NCI-H446 (cell line): ENCODE measurements around the gene ACTA2.
"Not testable (repeated sequence)": the region's sequence is repeated elsewhere in the genome, so short reads cannot be mapped to it uniquely, and the experiment has no call there.

ENCODE experiments used
- DNase-seq, 2 experiments: peaks; one replicate each; lab custom pipeline; 2025; lab: John Stamatoyannopoulos, UW

ACTA2 gene

DNA sequence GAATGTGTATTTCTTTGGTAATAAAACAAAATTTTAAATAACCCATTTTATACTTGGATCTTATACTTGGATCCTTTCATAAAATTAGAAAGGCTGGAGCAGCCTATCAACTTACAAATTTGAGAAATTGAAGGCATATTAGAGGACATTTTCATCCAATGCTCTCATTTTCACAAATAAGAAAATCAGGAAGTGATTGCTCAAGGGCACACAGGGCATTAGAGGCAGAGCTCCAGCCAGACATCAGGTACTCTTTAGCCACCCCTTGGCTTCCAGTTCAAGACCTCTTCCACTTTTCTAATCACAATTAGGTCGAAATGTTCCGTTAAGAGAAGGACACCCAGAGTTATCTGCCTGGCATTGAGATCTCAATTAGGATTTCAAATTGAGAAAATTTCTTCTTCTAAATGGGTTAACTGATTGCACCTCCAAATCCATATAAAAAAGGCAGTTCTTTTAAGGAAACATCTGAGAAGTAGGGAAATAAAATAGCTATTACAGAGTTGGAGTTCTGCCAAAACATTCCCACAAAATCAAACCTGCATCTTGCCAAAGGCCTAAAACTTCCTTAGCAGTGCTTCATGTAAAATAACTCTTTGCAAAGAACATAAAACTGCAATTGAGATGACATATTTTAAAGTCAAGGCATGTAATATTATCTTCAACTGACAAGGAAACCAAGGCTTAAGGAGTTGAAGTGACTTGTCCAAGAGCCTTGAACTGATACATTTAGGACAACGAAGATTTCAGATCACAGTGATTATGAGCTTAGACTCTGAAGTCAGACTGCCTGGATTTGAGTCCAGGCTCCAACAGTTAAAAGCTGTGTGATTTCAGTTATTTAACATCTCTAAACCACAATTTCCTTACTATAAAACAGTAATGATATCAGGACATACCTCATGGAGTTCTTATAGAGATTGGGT is 2.4 kb downstream of the ACTA2 start:
- no peak for DNase-seq

DNA sequence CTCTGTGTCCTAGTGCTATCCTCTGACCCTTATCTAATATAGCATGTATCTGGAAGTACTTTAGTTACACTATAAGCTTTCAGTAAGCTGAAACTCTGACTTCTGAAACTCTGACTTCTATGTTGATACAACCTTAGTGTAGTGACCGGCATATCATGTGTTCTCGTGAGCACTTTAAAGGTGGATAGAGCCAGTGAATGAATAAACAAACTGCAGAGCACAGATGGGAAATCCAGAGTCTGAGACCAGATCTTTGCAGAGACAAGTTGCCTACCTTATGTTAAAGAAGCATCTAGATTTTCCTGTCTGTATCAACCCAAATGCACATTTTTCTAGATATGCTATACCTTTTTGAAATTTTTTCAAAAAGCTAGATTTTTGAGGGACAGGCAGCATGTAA is 3.5 kb downstream of the ACTA2 start:
- no peak for DNase-seq

DNA sequence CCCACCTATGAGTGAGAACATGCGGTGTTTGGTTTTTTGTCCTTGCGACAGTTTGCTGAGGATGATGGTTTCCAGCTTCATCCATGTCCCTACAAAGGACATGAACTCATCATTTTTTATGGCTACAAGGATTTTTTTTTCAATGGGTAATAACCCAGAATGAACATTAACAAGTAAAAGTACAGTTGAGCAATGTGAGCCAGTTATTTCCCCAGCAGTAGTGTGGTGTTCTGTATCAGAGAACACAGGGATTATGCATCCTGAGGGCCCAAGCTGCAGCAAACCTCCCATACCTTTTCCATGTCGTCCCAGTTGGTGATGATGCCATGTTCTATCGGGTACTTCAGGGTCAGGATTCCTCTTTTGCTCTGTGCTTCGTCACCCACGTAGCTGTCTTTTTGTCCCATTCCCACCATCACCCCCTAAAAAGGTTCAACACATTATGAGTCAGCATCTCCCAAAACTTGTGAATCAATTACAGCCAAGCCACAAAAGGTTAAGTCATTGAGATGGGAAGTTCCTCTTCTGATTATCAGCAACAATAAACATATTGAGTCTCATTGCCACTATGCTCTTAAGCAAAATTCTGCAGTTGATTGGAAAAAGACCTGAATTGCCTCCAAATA is 5.5 kb downstream of the ACTA2 start:
- no peak for DNase-seq

DNA sequence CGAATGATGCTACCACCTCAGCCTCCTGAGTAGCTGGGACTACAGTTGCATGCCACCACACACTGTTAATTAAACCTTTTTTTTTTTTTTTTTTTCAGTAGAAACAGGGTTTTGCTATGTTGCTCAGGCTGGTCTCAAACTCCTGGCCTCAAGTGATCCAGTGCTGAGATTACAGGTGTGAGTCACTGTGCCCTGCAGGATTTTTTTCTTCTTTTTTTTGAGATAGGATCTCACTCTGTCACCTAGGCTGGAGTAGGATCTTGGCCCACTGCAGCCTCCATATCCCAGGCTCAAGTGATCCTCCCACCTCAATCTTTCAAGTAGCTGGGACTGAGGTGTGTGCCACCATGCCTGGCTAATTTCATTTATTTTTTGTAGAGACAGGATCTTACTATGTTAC is 6.4 kb downstream of the ACTA2 start:
- no peak for DNase-seq

DNA sequence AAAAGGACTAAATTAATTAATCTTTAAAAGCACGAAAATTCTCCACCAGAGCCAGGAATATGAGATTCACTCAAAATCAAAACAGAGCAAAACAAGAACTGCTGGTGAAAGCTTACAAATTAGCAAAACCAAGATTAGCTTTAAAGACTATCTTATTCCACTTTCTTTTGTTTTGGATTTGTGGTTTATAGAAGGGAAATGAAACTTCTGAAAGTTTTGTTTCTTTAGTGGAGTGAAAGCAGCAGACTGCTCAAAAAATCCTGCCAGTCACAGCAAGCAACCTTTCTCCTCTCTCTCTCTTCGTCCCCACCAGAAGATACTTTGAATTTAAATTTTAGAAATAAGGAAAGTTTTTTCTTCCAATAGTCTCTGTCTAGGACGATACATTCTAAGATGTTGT is 7.8 kb downstream of the ACTA2 start:
- DNase-seq: no peak

DNA sequence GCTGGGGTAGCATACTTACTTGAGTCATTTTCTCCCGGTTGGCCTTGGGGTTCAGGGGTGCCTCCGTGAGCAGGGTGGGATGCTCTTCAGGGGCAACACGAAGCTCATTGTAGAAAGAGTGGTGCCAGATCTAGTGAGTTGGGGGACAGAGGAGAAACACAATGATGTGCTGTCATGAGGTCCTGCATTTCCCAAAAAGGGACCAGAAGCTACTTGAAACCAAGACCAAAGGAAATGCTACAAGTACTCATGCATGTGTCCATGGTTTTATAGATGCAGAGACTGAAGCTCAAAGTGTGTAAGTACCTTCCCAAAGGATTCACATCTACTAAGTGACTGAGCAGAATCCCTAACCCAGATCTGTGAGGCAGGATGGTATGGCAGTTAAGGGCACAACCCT is 8.8 kb downstream of the ACTA2 start:
- DNase-seq: no peak

DNA sequence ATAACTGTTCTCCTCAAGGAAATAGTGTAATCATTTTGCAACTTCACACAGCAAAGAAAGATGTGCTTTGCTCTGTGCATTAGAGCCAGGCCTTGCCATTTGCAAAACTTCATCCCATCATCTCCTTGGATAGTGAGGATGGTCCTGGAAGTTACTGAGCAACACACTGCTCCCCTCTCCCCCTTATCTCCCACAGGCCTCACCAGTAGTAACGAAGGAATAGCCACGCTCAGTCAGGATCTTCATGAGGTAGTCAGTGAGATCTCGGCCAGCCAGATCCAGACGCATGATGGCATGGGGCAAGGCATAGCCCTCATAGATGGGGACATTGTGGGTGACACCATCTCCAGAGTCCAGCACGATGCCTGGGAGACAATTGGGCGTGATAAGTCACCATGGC is 11.5 kb downstream of the ACTA2 start:
- DNase-seq: no peak

DNA sequence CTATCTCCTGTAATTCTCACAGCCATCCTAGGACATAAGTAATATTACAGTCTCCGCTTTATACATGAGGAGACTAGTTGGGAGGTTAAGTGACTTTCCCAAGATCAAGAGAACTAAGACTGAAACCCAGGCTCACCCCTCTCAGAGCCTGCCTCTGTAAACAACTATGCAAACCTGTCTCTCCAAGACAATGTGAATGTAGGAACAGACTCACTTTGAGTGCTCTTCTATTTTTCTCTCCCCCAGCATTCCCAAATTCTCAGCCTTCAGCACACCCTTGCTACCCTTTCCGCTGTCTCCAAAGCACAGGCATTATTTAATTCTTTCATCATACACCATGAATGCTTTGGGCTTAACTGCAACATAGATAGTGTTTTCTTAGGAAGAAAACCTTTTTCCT is 13.6 kb downstream of the ACTA2 start:
- DNase-seq: no peak

DNA sequence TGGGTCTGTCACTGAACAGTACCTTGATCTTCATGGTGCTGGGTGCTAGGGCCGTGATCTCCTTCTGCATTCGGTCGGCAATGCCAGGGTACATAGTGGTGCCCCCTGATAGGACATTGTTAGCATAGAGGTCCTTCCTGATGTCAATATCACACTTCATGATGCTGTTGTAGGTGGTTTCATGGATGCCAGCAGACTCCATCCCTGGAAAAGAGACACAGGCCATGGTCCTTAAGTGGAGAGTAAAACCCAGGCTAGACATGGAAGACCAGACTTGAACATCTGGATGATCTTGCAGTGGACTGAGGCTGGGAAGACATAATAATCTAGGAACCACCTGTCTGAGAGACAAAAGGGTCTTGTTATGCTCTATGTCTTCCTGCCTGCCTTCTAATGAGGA is 14.5 kb downstream of the ACTA2 start:
- DNase-seq: no peak

DNA sequence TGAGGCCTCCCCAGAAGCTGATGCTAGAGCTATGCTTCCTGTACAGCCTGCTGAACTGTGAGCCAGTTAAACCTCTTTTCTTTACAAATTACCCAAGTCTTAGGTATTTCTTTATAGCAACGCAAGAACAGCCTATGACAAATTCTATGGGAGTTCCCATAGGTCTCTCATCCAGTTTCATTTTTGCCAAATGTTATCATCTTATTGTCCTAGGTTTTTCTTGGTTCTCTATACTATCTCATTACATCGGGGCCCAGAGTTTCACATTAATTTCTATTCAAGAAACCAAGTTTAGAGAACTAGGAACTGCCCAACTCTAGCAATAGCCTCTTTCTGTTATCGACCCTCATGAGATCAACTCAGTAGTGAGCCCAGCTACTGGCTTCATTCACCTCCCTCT is 15.9 kb downstream of the ACTA2 start:
- DNase-seq: no peak

DNA sequence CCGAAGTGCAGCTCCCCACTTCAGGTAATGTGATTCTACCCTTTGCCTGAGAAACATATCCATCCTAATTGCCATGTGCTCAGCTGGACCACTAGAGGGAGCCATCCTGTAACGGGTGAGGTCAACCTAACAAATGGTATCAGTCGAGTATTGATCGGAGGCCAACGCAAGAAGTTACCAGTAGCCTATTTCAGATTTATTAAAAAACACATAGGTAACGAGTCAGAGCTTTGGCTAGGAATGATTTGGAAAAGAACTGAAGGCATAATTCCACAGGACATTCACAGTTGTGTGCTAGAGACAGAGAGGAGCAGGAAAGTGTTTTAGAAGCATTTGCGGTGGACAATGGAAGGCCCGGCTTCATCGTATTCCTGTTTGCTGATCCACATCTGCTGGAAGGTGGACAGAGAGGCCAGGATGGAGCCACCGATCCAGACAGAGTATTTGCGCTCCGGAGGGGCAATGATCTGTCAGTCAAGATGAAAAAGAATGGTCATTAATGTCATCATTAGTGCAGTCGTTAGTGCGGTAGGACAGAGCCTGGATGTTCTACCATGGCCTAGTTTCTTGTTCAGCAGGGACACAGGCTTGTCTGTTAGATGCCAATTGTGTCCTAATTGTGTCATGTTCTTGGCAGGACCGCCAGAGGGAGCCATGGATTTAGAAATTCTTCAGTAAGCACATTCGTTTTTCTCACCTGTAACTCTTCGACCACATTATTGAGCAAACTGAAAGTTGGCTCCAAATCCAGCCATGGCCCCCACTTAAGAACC is 17.5 kb downstream of the ACTA2 start:
- DNase-seq: peak; percentile 18 to 76

DNA sequence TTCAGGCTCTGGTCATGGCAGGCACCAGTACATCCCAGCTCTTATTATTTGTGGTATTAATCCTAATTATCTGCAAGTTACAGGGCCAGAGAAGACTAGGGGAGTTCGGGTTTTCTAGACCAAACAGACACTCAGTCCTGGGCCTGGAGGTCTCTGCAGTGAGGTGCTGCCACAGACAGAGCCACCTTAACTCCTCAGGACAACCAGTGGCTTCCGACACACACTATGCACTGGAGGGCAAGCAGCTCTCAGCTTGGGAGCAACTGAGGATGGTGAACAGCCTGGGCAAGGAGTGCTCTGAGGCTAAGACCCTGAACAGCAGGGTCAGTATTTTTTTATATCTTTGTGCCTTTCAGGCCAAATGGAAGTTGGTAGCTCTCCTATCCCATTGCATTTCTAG is 19.0 kb downstream of the ACTA2 start:
- no peak for DNase-seq

DNA sequence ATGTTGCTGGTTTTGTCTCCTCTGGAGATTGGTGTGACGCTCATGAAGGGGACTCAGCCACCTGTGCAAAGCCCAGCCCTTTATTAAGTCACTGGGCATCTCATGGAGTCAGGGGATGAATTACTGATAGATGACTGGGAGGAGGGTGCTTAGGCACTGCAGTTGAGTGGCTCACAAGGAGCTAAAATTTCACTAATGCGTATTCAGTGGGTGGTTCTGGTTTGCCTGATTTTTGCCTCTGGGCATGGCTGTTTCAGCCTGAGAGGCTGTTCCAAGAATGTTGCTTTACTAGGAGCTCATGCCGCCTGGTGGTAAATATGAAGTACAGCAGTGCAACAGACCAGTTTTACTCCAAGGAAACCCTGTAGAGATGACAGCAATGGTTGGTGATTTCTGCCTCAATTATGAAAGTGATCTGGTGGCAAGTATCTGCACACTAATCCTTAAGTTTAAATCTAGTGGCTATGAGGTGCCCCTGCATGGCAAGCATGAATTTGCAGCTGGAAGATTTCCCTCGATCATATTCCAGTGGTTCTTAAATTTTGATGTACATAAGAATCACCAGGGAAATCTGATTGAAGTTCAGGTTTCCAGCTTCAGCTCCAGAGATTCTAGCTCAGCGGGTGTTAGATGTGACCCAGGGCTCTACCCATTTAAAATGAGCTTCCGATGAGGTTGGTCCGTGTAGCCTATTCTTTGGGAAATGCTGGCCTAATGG is 19.9 kb downstream of the ACTA2 start:
- DNase-seq: peak in 1 of 2 experiments; percentile 63

DNA sequence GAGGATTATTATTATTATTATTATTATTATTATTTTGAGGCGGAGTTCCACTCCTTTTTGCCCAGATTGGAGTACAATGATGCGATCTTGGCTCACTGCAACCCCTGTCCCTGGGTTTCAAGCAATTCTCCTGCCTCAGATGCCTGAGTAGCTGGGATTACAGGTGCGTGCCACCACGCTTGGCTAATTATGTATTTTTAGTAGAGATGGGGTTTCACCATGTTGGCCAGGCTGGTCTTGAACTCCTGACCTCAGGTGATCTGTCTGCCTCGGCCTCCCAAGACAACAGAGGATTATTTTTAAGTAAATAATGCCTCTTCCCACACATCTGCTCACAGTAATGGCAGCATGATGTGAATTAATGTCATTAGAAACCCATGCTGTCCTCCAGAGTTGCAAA is 20.5 kb downstream of the ACTA2 start:
- DNase-seq: not testable (repeated sequence)

DNA sequence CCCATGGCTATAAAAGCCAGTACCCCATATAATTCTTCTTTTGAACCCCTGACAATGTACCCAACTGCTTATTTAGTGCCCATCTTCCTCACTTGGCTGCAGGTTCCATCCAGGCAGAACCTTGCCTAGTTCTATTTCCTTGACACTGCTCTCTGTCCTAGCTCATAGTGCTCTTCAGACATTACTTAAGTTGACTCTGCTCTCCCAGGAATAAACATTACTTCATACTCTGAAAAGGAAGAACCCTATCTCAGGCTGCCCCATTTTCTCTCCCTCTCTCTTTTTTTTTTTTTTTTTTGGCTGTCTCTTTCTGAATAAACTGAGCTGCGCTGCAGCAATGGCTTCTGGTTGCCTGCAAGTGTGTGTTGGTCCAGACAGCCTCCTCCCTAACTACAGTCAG is 21.0 kb downstream of the ACTA2 start:
- DNase-seq: no peak

DNA sequence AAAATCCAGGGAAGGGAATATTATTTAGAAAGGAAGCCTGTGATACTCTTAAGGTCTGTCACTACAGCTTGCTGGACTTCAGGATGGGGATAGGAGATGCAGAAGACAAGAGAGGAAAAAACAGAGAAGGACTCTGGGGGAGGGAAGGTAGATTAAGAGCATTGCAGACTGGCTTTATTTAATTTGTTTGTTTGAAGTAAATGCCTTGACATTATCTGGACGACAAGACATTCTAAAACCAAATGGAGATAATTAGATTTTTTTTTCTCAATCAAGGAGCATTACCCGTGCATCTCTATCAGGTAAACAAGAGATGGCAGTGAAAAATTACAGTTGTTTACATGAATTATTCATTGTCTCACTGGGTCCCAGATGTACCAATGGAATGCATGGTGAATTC is 24.3 kb downstream of the ACTA2 start:
- no peak for DNase-seq

DNA sequence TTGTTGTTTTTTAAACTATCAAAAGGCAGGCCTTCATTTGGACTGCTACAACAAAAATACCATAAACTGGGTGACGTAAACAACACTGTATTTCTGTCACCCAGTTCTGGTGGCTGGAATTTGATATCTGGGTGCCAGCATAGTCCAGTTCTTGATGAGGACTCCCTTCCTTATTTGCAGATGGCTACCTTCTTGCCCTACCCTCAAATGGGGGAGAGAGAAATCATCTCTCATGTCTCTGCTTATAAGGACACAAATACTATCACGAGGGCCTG is 25.2 kb downstream of the ACTA2 start:
- DNase-seq: no peak

DNA sequence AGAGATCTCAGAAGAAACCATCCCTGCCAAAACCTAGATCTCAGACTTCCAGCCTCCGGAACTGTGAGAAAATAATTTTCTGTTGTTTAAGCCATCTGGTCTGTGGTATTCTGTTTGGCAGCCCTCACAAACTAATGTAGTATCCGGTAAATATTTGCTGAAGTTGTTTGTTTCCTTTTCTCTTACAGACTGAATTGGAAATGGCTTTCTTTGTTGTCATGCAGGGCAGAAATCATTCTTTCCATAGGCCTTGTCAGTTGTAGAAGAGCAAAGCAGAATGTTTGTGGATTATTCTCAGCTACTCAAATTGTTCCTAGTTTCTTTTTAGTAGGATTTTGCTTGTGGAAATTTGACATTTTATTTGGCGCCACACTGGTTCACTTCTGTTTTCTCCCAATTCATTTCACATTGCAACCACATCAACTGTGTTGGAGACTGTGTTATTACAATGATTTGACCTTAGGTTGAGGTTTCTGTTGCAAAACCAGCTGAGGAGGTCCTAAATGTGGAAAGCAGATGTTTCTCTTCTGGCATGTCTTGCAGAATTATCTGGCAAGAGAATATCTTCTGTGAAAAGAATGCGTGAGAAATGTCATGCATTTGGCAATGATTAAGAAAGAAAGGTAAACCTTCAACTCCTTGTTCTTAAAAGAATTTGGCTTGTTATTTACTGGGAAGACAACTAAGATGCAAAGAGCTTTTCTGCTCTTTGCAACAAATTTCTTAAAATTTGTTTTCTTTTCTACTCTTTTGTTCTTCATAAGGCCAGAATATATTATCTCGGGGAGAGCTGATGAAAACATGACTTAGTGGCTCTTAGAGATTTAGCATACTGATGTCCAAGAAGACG is 25.8 kb downstream of the ACTA2 start:
- DNase-seq: peak in 1 of 2 experiments; percentile 56

DNA sequence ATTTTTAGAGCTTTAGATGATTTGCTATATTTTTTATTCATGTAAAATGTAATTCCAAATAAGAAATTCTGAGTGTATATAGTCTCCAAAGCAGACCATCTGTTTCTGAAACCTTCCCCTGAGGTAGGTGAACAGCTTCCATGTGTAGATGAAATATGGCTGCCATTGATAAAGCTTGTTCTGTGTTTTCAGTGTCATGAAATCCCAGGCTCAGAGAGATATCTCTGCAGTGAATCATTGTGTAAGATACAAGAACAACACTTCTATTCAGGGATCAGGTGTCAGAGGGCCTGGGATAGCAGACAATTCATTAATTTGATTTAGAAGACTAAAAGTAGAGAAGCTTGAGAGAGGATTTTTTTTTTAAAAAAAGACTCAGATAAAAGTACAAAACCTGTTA is 29.1 kb downstream of the ACTA2 start:
- DNase-seq: no peak

DNA sequence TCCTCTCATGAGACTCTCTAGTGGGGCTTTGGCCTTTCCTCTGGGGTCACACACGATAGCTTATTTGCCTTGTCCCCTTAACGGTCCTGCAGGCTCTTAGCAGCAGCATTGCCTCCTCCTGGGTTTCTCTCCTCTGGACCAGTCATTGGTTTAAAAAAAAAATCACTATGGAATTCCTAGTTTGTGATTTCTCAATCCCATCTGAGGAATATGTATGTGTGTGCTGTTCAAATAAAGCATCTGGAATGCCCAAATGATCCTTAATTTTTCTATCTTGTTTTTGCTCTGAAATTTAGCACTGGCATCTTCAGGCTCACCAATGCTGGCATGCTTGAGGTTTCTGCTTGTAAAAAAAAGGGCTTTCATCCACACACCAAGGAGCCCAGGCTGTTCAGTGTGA is 30.5 kb downstream of the ACTA2 start:
- DNase-seq: no peak

DNA sequence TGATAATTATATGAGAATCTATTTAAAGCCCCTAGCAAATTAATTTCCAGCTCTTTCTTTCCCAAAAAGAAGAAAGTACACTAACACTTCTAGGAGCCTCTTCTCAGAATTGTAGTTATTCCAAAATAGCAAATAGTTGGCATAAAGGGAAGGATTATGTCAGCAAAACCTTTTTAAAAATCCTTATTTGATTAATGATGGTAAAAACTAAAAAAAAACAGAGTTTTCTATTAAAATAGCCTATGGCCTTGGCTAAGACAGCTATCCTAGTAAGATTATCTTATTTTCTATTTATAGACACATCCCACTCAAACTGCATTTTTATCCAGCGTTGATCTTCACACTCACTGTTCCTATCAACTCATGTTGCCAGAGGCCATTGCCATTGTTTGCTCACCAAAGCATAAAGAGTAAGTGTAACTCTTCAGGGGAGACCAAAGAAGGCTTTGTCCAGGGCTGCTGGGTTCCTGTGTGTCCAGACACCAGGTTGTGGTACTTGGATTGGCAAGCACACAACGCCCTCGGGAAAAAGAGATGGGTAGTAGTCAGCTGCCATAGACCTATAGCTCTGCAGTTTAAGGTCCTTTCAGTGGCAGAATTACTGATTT is 31.5 kb downstream of the ACTA2 start:
- no peak for DNase-seq
